Naive thymus-derived CD8-positive, alpha-beta T cell (primary cell): ENCODE results near the gene GLIS2. TPM values are rescaled to one million over a fixed set of nuclear protein-coding genes. Genes with fewer than 3 reads are reported as not detected.

ENCODE experiments used
- ATAC-seq, 2 donors: fragments of 150-1000 bp; cut with Tn5 transposase in 1 of 2; sonication (Bioruptor Pico), chemical (Tn5 transposase) in 1 of 2; 1 replicate in 1 of 2; 2 replicates in 1 of 2; pipeline ENCODE4 v1.10.0; 2021; ENCODE audit warnings: mild to moderate bottlenecking in 2 of 2, moderate library complexity in 2 of 2
- POLR2A ChIA-PET: fragments of 350-600 bp; sonication (Branson Sonifier 250); formaldehyde crosslinking; loops from one replicate; lab custom pipeline; 2021; ENCODE audit warnings: antibody characterized with exemption; lab: Charles Lee
- DNase-seq, 10 donors: peaks; one replicate each; pipeline versions ENCODE4 v3.0.0 to v3.0.0-alpha.2; 2020 to 2022
- H3K27ac Mint-ChIP-seq, 10 donors: one replicate each; pipeline ENCODE4 v1.8.0; 2020 to 2022; ENCODE audit warnings: mild to moderate bottlenecking in 10 of 10, mixed read lengths in 10 of 10, moderate library complexity in 4 of 10, inconsistent platforms in 1 of 10
- H3K27me3 Mint-ChIP-seq, 5 donors: one replicate each; pipeline ENCODE4 v1.8.0; 2021 to 2022; ENCODE audit warnings: mixed read lengths in 5 of 5
- H3K36me3 Mint-ChIP-seq, 3 donors: one replicate each; pipeline ENCODE4 v1.8.0; 2020 to 2022; ENCODE audit warnings: mixed read lengths in 3 of 3, mild to moderate bottlenecking in 2 of 3, inconsistent platforms in 1 of 3
- H3K4me1 Mint-ChIP-seq, 4 donors: one replicate each; pipeline ENCODE4 v1.8.0; 2021 to 2022; ENCODE audit warnings: mixed read lengths in 4 of 4
- H3K4me3 Mint-ChIP-seq, 10 donors: one replicate each; pipeline ENCODE4 v1.8.0; 2020 to 2022; ENCODE audit warnings: mild to moderate bottlenecking in 10 of 10, mixed read lengths in 10 of 10, moderate library complexity in 6 of 10, inconsistent platforms in 1 of 10
- H3K9me3 Mint-ChIP-seq, 9 donors: one replicate each; pipeline ENCODE4 v1.8.0; 2020 to 2022; ENCODE audit warnings: mixed read lengths in 9 of 9, mild to moderate bottlenecking in 3 of 9, inconsistent platforms in 1 of 9, moderate library complexity in 1 of 9
- polyA plus RNA-seq, 3 donors: library from polyadenylated mRNA; unstranded; fragments of 300-500 nt; fragmentation: Illumina TruSeq; gene quantifications; one replicate each; pipeline ENCODE4 v1.2.3, GENCODE V29; 2021
- total RNA-seq, 8 experiments: library from RNA in 2 of 8; stranded (reverse) in 2 of 8; gene quantifications; one replicate each; pipeline ENCODE4 v1.2.3 and lab custom pipeline; 2021 to 2026

GLIS2 gene
- total and polyA plus RNA-seq, 5 experiments from 2014 or later: 0.10 TPM; not detected in 4

GRCh38 chr16:4316108-4316863 lies 419 bp downstream of the GLIS2 start:
- Mint-ChIP-seq H3K9me3 (no peaks in the 10 kb centered on the region), H3K4me1 (peaks cover 13 to 20% (median 16%) of the 10 kb centered on the region in 4 donors), H3K27ac (no peak overlapping the region), H3K27me3 (peaks cover 9 to 22% (median 11%) of the 10 kb centered on the region in 5 donors), H3K4me3 (peak overlapping the region in 4 of 10 donors; percentile 38 to 58 (median 52)), H3K36me3 (peaks cover 0 to 2% (median 0%) of the 10 kb centered on the region in 3 donors)
- POLR2A ChIA-PET: interaction anchor here (0.8 to 1.6 kb wide), 3 partner anchors 9 to 44 kb away, joined by 3 to 4 read pairs (median 4); no protein-coding TSS in a partner anchor
- peak in 1 of 10 donors; percentile 16 for DNase-seq
- ATAC-seq: peak in 1 of 2 donors; percentile 25

GRCh38 chr16:4316864-4317531 lies 1.1 kb downstream of the GLIS2 start:
- Mint-ChIP-seq H3K4me3 (peak overlapping the region in 5 of 10 donors; percentile 28 to 58 (median 47)), H3K36me3 (peaks cover 0 to 2% (median 0%) of the 10 kb centered on the region in 3 donors), H3K27ac (no peak overlapping the region), H3K9me3 (no peaks in the 10 kb centered on the region), H3K27me3 (peaks cover 9 to 22% (median 11%) of the 10 kb centered on the region in 5 donors), H3K4me1 (peaks cover 13 to 20% (median 16%) of the 10 kb centered on the region in 4 donors)
- DNase-seq (no peak), ATAC-seq (no peak)
- POLR2A ChIA-PET: interaction anchor here (0.8 to 1.6 kb wide), 5 partner anchors 9 to 45 kb away, joined by 3 to 6 read pairs (median 4); no protein-coding TSS in a partner anchor

GRCh38 chr16:4317532-4318450 lies 1.9 kb downstream of the GLIS2 start:
- H3K4me1 Mint-ChIP-seq: peaks cover 13 to 20% (median 16%) of the 10 kb centered on the region in 4 donors
- H3K27me3 Mint-ChIP-seq: peaks cover 9 to 21% (median 11%) of the 10 kb centered on the region in 5 donors
- peak overlapping the region in 7 of 10 donors; percentile 12 to 79 (median 37) for H3K4me3 Mint-ChIP-seq
- POLR2A ChIA-PET: interaction anchor here (0.8 to 1.6 kb wide), 3 partner anchors 10 to 46 kb away, joined by 3 to 6 read pairs (median 4); no protein-coding TSS in a partner anchor
- no peak for ATAC-seq
- no peak for DNase-seq
- H3K9me3 Mint-ChIP-seq: no peaks in the 10 kb centered on the region
- H3K27ac Mint-ChIP-seq: peak overlapping the region in 1 of 10 donors; percentile 43
- H3K36me3 Mint-ChIP-seq: peaks cover 0 to 2% (median 0%) of the 10 kb centered on the region in 3 donors

GRCh38 chr16:4318451-4318910 lies 2.6 kb downstream of the GLIS2 start:
- peaks cover 9 to 20% (median 11%) of the 10 kb centered on the region in 5 donors for H3K27me3 Mint-ChIP-seq
- H3K4me1 Mint-ChIP-seq: peaks cover 13 to 20% (median 16%) of the 10 kb centered on the region in 4 donors
- no peak for DNase-seq
- peaks cover 0 to 2% (median 0%) of the 10 kb centered on the region in 3 donors for H3K36me3 Mint-ChIP-seq
- no peak overlapping the region for H3K4me3 Mint-ChIP-seq
- H3K27ac Mint-ChIP-seq: peak overlapping the region in 1 of 10 donors; percentile 31
- POLR2A ChIA-PET: interaction anchor here (0.6 to 0.7 kb wide), 2 partner anchors 17 to 341 kb away, joined by 3 to 4 read pairs; no protein-coding TSS in a partner anchor
- H3K9me3 Mint-ChIP-seq: no peaks in the 10 kb centered on the region
- no peak for ATAC-seq

- Mint-ChIP-seq H3K27me3 (peaks cover 8 to 18% (median 11%) of the 10 kb centered on the region in 5 donors), H3K4me3 (no peak overlapping the region), H3K4me1 (peaks cover 13 to 18% (median 16%) of the 10 kb centered on the region in 4 donors), H3K27ac (no peak overlapping the region), H3K9me3 (no peaks in the 10 kb centered on the region), H3K36me3 (peaks cover 0 to 2% (median 0%) of the 10 kb centered on the region in 3 donors)
- DNase-seq (no peak), ATAC-seq (no peak)
- POLR2A ChIA-PET: interaction anchor here (0.6 to 0.7 kb wide), 2 partner anchors 17 to 341 kb away, joined by 3 to 4 read pairs; no protein-coding TSS in a partner anchor
These were observed 3.1 kb downstream of the GLIS2 start for GRCh38 chr16:4318967-4319366.

GRCh38 chr16:4319454-4320421 lies 3.9 kb downstream of the GLIS2 start:
- no peak overlapping the region for H3K4me3 Mint-ChIP-seq
- DNase-seq (peak in 8 of 10 donors; percentile 21 to 48 (median 42)), ATAC-seq (peak; percentile 48 to 79)
- H3K9me3 Mint-ChIP-seq: no peaks in the 10 kb centered on the region
- POLR2A ChIA-PET: interaction anchor here (0.6 to 0.7 kb wide), 2 partner anchors 18 to 342 kb away, joined by 3 to 4 read pairs; no protein-coding TSS in a partner anchor
- H3K27me3 Mint-ChIP-seq: peaks cover under 1 to 11% (median 3%) of the 10 kb centered on the region in 5 donors
- peaks cover 7 to 11% (median 9%) of the 10 kb centered on the region in 4 donors for H3K4me1 Mint-ChIP-seq
- no peaks in the 10 kb centered on the region for H3K36me3 Mint-ChIP-seq
- H3K27ac Mint-ChIP-seq: peak overlapping the region in 1 of 10 donors; percentile 65

- POLR2A ChIA-PET: interaction anchor here (0.6 kb wide), 2 partner anchors 12 to 14 kb away, joined by 3 read pairs; no protein-coding TSS in a partner anchor
- Mint-ChIP-seq H3K27ac (no peak overlapping the region), H3K27me3 (peaks cover 0 to 7% (median 0%) of the 10 kb centered on the region in 5 donors), H3K36me3 (no peaks in the 10 kb centered on the region), H3K4me3 (no peak overlapping the region), H3K4me1 (peaks cover 4 to 8% (median 6%) of the 10 kb centered on the region in 4 donors), H3K9me3 (no peaks in the 10 kb centered on the region)
- ATAC-seq (no peak), DNase-seq (no peak)
These were observed 4.8 kb downstream of the GLIS2 start for GRCh38 chr16:4320571-4321137.

GRCh38 chr16:4321286-4322120 lies 5.6 kb downstream of the GLIS2 start:
- POLR2A ChIA-PET: interaction anchor here (0.6 kb wide), 1 partner anchor 13 kb away, joined by 3 read pairs; no protein-coding TSS in a partner anchor
- DNase-seq (no peak), ATAC-seq (no peak)
- H3K9me3 Mint-ChIP-seq: no peaks in the 10 kb centered on the region
- no peak overlapping the region for H3K27ac Mint-ChIP-seq
- H3K4me3 Mint-ChIP-seq: no peak overlapping the region
- H3K36me3 Mint-ChIP-seq: no peaks in the 10 kb centered on the region
- H3K27me3 Mint-ChIP-seq: peaks cover 0 to 7% (median 0%) of the 10 kb centered on the region in 5 donors
- H3K4me1 Mint-ChIP-seq: peaks cover 4 to 10% (median 6%) of the 10 kb centered on the region in 4 donors

- no peaks in the 10 kb centered on the region for H3K36me3 Mint-ChIP-seq
- POLR2A ChIA-PET: no interaction called here
- no peaks in the 10 kb centered on the region for H3K27me3 Mint-ChIP-seq
- H3K4me1 Mint-ChIP-seq: peaks cover 4 to 10% (median 6%) of the 10 kb centered on the region in 4 donors
- no peak for ATAC-seq
- H3K4me3 Mint-ChIP-seq: no peak overlapping the region
- H3K27ac Mint-ChIP-seq: peak overlapping the region in 1 of 10 donors; percentile 40
- no peak for DNase-seq
- no peaks in the 10 kb centered on the region for H3K9me3 Mint-ChIP-seq
These were observed 6.5 kb downstream of the GLIS2 start for GRCh38 chr16:4322121-4323052.
